SK-N-SH treated with all-trans-retinoic acid at 6 μM for 48 hours (cell line): ENCODE measurements around the gene GLRX3.

Experiments used
- ARNTL ChIP-seq: fragments of 450-650 bp; formaldehyde crosslinking; IDR thresholded peaks from 2 replicates; pipeline ENCODE4 v1.5.0; 2020; ENCODE audit warnings: low read depth, mild to moderate bottlenecking, moderate library complexity, borderline replicate concordance
- RARB ChIP-seq: fragments of 250-450 bp; sonication (Bioruptor Pico); IDR thresholded peaks from 2 replicates; pipeline ENCODE4 v1.8.0; 2021; ENCODE audit warnings: mild to moderate bottlenecking, moderate library complexity
- ZFP3 ChIP-seq: fragments of 250-450 bp; sonication (Bioruptor Pico); IDR thresholded peaks from 2 replicates; pipeline ENCODE4 v1.5.0; 2020; ENCODE audit warnings: mild to moderate bottlenecking, moderate library complexity
- ZNF70 ChIP-seq: fragments of 450-650 bp; formaldehyde crosslinking; IDR thresholded peaks from 2 replicates; pipeline ENCODE4 v1.5.0; 2020; ENCODE audit warnings: mild to moderate bottlenecking, moderate library complexity
- TF ChIP-seq, protein P1 (sequence below): fragments of 250-450 bp; sonication (Bioruptor Pico); IDR thresholded peaks from 2 replicates; pipeline ENCODE4 v1.8.0; 2021; ENCODE audit warnings: low read depth, mild to moderate bottlenecking, moderate library complexity, borderline replicate concordance
- TF ChIP-seq, protein P2 (sequence below): fragments of 250-450 bp; sonication (Bioruptor Pico); IDR thresholded peaks from 2 replicates; pipeline ENCODE4 v1.8.0; 2020; ENCODE audit warnings: mild to moderate bottlenecking, moderate library complexity, borderline replicate concordance

DNA sequence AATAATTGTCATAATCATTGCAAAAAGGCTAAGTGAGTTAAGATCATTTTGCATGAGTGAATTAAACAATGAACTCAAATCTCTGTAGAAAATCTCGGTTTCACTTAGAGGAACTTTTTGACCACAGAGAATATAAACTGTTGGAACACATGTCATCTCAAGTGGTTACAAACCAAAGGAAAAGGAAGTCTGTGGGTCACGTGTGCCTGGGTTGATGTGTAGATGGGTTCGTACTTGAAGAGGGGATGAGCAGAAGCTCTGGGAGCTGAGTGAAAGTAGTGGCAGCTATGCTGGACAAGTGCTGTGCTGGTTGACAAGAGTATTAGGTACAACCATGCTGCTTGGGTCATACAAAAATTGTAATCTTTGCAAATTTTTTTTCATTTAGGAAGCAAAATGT lies 35.0 kb downstream of the GLRX3 start:
- no peak for TF ChIP-seq RARB (CRISPR knock-in tag)
- no peak for TF ChIP-seq ZFP3
- TF ChIP-seq ARNTL (CRISPR knock-in tag): no peak
- no peak for TF ChIP-seq ZNF70 (CRISPR knock-in tag)
- TF ChIP-seq, protein P1, sequence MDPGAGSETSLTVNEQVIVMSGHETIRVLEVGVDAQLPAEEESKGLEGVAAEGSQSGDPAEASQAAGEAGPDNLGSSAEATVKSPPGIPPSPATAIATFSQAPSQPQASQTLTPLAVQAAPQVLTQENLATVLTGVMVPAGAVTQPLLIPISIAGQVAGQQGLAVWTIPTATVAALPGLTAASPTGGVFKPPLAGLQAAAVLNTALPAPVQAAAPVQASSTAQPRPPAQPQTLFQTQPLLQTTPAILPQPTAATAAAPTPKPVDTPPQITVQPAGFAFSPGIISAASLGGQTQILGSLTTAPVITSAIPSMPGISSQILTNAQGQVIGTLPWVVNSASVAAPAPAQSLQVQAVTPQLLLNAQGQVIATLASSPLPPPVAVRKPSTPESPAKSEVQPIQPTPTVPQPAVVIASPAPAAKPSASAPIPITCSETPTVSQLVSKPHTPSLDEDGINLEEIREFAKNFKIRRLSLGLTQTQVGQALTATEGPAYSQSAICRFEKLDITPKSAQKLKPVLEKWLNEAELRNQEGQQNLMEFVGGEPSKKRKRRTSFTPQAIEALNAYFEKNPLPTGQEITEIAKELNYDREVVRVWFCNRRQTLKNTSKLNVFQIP: no peak
- TF ChIP-seq, protein P2, sequence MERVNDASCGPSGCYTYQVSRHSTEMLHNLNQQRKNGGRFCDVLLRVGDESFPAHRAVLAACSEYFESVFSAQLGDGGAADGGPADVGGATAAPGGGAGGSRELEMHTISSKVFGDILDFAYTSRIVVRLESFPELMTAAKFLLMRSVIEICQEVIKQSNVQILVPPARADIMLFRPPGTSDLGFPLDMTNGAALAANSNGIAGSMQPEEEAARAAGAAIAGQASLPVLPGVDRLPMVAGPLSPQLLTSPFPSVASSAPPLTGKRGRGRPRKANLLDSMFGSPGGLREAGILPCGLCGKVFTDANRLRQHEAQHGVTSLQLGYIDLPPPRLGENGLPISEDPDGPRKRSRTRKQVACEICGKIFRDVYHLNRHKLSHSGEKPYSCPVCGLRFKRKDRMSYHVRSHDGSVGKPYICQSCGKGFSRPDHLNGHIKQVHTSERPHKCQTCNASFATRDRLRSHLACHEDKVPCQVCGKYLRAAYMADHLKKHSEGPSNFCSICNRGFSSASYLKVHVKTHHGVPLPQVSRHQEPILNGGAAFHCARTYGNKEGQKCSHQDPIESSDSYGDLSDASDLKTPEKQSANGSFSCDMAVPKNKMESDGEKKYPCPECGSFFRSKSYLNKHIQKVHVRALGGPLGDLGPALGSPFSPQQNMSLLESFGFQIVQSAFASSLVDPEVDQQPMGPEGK (CRISPR knock-in tag): no peak
